ENCODE measurements around the gene CCDC12.

- no peak for TF ChIP-seq CTCF (IDR thresholded peaks at IDR 0.05)
- no peak for TF ChIP-seq POLR2A (IDR thresholded peaks at IDR 0.05)
These were observed 63.6 kb downstream of the CCDC12 start for GRCh38 chr3:46912986-46913385.
